SHP77 (cell line): ENCODE results near the gene MAPK8IP1.

ENCODE experiments used
- DNase-seq, 2 experiments: peaks; one replicate each; lab custom pipeline; 2025; lab: John Stamatoyannopoulos, UW

MAPK8IP1 gene

DNA sequence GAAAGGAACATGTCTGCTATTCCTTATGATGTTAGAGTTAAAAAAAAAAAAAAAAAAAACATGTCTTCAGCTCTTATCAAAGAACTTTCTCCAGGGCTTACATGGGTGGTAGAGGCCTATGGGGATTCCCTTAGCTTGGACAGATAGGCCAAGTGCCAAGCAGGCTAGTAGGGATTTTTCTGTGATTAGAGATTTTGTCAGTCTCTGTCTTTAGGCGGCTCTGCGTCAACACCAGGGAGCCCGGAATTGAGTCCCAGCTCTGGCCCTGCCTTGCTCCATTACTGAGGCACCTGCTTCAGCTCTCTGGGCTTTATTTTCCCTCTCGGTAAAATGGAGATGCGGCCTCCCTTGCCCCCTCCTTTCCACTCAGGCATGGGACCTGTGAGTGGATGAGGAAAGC, 25.1 kb upstream of the MAPK8IP1 start:
- no peak for DNase-seq

DNA sequence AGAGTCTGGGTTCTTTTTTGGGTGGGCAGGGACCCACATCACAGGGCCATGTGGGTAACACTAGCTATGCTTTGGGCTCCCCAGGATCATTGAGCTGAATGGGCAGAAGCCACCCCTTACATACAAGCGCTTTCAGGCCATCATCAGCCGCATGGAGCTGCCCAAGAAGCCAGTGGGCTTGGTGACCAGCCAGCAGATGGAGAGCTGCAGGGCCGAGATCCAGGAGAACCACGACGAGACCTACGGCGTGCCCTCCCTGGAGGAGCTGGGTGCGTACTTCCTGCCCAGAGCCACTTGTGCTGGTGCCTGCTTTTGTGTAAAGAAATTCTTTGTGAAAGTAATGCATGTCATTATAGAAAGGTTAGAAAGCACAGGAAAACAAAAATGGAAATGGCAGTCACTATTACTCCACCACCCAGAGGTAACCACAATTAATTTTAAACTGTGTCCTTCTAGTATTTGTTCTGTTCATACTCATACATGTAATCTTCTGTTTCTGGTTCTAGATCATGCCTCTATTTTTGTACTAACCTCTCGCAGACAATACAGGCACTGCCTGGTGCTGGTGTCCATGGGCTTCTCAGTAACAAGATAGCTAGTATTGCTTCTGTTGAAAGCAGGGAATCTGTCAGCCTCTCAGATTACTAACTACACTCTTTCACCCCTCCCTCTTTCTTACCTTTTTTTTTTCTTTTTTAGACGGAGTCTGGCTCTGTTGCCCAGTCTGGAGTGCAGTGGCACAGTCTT, 24.5 kb upstream of the MAPK8IP1 start:
- DNase-seq = no peak

DNA sequence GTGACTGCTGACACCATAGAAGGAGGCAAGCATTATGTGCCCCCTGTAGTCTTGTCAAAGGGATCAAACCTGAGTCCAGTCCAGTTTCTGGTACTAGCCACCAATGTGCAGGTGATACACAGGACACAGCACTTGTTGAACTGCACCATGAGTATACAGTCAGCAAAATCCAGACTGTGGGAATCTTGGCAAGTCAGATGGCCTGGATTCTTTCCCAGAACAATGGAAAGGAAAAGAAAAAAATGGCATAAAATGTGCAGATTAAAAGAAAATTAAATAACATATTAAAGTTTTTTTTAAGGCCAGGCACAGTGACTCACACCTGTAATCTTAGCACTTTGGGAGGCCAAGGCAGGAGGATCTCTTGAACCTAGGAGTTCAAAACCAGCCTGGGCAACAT, 21.4 kb upstream of the MAPK8IP1 start:
- DNase-seq = no peak

DNA sequence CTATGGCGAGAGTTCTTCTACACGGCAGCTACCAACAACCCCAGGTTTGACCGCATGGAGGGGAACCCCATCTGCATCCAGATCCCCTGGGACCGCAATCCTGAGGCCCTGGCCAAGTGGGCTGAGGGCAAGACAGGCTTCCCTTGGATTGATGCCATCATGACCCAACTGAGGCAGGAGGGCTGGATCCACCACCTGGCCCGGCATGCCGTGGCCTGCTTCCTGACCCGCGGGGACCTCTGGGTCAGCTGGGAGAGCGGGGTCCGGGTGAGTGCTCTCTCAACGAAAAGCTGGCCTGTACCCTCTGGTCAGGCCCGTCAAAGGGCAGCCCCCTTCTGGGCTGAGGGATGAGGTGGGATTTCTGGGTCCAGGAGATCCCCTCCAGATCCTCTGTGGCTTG, 15.9 kb upstream of the MAPK8IP1 start:
- no peak for DNase-seq

DNA sequence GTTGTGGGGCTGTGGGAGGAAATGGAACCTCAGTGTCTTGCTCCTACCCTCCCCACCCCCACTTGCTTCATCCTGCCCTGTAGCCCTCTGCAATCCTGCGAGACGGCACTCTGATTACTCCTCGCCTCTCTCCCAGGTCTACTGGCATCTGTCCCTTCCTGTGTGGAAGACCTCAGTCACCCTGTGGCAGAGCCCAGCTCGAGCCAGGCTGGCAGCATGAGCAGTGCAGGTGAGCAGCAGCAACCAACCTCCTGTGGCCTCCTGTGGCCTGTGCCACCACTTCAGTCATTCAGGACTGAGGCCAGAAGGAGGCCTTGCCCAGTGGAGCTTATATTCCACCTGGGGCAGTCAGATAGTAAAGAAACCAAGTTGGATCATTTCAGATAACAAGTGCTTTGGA, 14.7 kb upstream of the MAPK8IP1 start:
- no peak for DNase-seq

DNA sequence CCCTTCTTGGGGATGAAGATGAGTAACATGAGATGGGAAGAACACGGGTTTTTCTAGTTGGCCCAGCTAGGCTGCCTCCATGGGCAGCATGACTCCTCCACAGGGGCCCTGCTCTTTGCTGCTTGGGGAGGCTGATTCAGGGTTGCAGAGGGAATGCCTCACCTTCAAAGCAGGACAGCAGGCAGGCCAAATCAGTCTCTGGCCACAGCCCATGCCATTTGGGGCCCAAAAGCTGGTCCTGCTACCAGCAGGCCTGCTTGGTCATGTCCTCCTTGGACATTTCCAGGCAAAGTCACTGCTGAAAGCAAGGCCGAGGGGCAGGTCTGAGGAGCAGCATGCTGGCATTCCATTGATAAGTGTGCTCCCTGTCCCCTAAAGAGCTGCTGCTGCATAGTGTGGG, 13.8 kb upstream of the MAPK8IP1 start:
- no peak for DNase-seq

DNA sequence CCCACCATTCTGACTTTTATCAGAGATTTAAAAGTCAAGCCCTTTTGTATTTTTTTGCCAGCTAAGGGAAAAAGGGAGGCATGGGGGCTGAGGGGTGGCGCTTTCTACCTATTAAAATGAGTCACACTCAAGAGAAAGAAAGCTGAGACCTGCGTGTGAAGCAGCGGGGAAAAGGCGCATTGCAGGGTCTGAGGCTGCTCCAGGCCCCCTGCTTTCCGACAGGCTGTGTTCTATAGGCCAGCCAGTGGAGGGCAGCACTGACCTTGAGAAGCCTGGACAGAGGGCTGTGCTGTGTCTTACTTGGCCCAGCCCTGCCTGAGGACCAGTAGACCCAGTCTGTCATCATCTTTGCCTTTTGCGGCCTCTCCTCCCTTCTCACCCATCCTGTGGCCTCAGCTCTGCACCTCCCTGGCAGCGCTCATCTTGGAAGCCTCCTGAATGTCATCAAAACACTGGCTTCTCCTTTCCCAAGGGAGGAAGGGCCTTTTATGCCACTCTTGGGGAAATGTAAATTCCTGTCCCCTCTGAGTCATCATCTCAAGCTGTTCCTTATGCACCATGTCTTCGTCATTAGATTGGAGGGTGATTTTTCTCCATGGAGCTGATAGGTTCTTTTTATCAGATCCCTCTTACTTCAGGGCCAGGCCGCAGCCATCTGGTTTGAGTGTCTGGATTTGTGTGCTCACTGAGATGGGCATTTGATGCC, 12.6 kb upstream of the MAPK8IP1 start:
- DNase-seq = peak; percentile 81

DNA sequence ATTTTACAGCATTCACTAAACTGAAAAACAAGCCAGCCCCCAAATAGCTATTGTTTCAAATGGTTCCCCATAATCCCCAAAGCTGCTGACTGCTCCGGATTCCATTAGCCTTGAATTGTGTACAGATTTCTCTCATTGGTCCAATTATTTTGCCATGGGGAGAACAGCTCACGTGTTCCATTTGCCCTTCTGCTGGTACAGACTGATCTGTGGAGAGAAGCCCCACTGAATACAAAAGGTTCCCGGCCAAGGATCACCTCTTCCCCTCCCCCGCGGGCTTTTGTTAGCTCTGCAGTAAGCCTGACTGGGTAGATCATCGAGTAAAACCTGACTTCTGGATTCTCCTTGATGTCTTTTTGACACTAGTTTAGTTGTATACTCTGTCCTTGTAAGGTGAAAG, 9.1 kb upstream of the MAPK8IP1 start:
- no peak for DNase-seq

DNA sequence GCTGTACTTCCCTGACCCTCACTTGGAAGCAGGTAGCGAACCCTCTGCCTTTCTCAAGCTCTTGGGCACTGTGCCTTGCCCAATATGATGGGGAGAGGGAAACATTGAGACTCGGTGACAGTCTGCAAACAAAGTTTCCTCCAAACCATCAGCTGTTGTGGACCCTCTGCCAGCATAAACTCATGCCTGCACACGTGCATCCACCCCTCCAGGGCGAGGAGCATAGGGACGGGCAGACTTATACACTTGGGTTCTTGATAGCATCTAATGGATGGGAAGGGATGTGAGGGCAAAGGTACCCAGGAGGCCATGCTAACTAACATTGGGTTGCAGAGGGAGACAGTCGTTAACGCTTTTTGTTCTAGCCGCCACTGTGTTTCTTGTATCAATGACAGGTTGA, 8.2 kb upstream of the MAPK8IP1 start:
- no peak for DNase-seq

DNA sequence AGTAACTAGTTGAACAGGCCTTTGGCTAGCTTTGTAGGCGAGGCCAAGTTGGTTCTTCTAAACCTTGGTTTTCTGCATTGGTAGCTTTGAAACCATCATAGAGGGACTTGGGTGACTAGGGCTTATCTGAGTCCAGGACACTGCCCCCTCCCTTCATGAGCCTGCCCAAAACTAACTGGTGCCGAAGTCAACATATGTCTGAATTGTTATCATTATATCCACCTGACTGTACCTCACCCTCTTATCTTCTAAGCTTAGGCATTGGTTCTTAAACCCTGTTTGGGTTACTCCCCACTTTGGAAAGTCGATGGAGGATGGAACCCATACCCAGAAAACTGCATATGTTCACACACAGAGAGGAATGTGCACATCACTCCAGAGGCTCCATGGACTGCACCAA, 7.6 kb upstream of the MAPK8IP1 start:
- DNase-seq = no peak

DNA sequence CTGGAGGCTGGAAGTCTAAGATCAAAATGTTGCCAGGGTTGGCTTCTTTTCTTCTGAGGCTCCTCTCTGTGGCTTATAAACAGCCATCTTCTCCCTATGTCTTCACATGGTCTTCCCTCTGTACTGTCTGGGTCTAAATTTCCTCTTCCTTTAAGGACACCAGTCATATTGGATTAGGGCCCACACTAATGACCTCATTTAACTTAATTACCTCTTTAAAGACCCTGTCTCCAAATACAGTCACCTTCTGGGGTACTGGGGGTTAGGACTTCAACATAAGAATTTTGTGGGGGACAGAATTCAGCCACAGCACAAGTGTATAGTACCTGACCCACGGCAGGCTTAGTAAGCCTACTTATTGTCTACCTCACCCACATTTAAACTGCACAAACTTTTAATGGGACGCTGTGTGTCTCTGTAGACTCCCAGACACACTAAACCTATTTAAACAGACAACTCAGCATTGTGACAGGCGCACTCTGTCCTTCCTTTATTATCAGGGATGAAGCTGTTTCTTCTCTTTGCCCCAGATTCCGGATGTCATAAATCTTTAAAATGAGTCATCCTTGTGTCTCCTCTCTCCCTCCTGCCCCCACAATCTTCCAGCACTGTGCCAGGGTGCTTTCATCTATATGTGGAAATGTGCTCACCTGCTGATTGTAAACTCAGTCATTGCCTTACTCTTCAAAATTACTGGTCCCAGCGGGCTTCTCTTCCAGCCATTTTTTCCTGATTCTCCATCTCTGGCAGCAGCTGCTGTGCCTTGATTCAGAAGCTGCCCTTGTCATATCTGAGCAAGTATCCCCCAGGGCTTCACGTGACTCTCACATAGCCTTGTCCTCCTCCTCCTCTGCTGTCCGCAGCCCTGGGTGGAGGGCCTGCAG, 5.4 kb upstream of the MAPK8IP1 start:
- peak; percentile 34 to 59 for DNase-seq

DNA sequence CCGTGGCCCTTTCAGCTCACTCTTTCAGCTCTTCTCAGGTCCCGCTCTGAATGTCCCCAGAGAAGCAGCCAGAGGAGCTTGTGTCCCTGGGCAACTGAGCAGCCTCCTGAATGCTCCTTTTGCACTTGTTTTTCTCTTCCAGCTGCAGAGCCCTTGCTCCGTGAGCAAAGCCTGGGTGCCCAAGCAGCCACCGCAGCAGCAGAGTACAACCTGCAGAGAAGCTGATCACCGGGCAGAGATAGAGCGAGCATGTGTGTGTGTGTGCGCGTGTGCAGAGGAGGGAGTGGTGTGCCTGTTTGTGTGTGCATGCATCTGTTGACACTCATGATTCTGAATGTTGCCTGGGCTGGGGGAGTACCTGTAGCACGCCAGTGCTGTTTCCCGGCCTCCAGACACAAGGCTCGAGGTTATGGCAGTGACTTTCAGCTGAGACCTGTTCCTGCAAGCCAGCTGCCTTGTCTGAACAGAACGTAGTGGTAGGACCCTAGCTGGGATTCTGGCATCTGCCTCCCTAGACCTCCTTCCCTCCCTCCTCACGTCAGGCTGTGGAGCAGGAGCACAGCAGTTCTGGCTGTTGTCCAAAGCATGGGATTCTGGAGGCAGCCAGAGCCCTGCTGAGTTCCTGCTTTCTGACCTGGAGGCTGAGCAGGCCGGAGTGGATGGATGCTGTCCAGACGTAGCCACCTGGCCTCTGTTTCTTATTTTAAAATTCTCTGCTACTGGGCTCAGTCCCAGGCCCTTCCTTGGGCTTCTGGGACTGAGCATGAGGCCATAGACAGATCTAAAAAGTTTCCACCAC, 4.5 kb upstream of the MAPK8IP1 start:
- peak; percentile 15 to 48 for DNase-seq

DNA sequence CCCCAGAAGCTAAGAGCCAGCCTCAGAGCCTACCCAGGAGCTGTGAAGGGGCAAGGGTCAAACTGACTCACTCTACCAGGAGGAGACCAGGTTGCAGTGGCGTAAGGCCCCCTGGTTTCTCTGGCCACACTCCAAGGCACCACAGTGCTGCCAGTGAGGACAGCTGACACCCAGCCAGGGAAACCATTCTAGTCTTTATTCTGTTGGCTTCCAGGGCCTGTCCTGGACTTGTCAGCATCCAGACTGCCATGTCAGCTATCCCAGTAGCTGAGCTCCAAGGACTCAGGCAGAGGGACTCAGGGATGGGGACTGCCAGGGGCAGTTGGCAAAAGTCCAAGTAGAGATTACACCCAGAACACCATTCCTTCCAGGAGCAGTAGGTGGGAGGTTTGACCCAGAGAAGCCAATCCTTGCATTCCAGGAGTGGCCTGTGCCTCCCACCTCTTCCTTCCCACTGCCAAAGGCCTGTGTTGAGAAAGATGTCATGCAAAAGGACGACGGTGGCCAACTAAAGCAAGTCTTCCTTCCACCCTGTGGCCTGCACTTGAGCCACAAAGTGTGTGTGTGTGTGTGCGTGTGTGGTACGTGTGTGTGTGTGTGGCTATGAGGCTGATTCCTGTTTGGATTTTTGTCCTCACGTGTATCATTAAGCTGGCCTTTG, 3.6 kb upstream of the MAPK8IP1 start:
- DNase-seq = peak in 1 of 2 experiments; percentile 24

DNA sequence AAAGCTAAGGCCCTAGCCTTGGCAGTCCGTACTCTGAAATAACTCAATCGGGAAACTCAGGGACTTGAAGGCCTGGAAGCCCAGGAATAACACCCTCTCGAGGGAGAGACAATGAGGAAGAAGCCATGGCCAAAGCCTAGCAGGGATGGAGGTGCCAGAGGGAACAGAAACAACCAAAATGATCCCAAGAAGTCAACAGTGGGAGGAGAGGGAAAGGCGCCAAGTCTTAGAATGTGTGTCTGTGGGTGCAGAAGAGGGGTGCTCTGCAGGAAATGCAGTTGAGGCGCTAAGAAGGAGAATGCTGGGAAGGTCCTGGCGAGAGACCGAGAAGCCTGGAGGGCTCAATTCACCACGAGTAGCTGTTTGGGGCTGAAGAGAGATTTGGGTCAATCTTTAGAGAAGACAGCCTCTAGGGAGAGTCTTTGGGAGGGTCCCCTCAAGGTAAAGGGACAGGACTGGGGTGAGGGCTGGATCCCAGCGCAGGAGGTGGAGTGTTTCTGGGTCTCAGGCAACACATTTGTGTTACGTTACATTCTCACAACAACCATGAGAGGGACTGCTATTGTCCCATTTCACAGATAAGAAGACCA, 760 bp upstream of the MAPK8IP1 start:
- no peak for DNase-seq

DNA sequence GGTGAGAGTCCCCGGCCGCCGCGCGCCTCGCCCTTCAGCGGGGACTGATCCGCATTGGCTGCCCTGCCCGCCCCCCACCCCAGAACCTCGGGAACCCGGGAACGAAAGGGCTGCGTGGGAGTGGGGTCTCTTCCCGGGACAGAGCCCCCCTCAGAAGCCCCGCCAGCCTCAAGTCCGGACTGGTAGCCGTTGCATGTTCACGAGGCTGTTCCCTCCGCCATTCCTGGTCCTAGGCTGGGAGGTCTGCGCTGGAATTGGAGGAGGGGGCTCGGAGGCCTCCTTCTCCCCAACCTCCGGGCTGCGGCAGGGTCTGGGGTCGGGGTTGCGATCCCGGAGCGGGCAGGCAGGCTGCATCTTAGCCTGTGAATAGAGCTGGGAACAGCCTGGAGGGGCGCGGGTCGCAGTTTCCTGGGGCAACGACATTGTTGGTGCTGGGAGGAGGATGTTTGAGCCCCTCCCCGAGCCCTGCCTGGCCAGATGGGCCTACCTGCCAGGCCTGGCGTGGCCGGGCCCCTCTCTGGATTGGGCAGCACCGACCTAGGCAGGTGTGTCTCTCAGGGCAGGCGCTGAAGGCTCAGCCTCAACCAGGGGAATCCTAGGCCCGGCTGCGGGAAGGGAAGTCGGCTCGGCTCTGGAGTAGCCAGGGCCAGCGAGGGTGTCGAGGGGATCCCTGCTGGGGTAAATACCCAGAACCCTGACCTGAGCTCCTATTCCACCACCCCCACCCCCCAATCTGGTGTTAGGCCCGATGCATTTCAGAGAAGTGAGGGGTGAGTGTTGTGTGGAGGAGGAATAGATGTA, 670 bp downstream of the MAPK8IP1 start:
- peak; percentile 11 to 24 for DNase-seq

DNA sequence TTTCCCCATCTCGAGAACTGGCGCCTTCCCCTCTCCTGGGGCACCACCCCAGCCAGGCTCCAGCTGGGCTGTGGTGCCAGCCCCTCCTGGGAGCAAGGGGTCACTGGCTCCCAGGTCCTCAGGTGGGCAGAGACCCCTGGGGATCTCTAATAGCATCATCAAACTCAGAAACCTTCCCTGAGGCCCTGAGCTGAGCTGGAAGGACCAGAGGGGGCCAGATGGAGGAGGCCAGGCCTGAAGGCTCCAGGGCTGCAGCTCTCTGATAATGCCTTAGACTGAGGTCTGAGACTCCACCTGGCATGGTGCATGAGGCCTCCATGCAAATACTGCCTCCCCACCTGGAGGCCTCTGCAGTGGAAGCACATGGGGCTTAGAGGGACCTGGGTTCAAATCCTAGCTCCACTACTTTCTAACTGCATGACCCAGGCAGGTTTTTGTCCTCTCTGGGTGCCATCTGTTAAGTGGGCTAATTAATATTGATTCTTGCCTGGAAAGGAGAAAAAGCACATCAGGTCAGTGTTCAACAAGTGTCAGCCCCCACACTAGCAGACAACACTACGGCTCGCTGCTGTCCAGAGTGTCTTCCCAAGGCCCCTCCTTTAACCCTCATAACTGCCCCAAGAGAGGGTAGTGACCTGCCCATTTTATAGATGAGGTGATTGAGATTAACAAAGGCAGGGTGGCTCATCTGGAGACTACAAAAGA, 1.5 kb downstream of the MAPK8IP1 start:
- no peak for DNase-seq

DNA sequence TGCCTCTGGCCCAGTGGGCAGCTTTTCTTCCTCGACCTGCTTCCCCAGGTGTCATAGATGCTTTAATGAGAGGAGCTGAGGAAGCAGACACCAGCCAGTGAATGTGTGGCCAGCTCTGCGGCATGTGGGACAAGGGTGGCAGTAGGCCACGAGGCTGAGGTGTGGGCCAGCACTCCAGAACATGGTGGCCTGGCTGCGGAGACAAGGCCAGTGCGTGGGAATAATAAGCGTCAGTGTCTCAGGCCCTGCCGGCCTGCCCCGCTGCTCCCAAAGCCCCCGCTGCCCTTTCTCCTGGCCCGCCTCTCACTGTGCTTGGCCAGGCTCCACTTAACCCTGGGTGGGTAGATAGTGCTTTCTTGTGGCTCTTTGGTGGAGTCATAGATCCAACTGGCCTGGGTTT, 2.1 kb downstream of the MAPK8IP1 start:
- DNase-seq = no peak

DNA sequence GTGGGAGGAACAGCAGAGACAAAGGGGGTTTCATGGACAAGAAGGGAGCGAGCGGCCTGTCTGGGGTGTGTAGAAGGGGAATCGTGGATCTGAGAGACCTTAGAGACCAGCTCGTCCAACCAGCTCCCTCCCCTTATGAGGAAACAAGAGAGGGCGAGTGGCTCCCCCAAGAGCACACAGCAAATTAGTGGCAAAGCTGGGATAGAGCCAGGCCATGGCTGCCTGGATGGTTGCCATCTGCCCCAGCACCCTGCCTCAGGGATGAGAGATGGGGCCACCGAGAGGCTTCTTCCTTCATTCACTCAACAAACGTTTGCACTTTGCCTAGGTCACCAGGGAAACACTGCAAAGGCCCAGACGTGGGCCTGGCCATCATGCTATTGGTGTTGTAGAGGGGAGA, 4.1 kb downstream of the MAPK8IP1 start:
- no peak for DNase-seq

DNA sequence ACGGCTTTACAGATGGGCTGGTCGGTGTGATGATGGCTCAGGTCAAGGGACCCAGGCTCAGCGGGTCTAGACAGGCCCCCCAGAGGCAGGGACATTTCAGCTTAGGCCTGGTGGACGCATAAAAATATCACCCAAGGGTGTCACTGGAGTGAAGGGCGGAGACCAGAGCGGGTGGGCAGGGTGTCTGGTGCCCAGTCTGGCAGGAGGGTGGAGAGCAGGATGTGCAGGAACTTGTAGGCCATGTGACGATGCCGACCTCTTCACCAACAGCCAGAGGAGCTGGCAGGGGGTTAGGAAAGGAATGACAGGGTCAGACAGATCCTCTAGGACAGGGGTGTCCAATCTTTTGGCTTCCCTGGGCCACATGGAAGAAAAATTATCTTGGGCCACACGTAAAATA, 4.5 kb downstream of the MAPK8IP1 start:
- no peak for DNase-seq
